Stimulated activated CD8-positive, alpha-beta memory T cell treated with anti-CD3 and anti-CD28 coated beads, Interleukin-12 subunit alpha, Interleukin-12 subunit beta, amount 100 ng/mL, for 1 hour (primary cell): ENCODE results near the gene KCNK15.

Experiments
- DNase-seq: peaks from one replicate; pipeline ENCODE4 v3.0.0-alpha.2; 2020; ENCODE audit warnings: low read depth

KCNK15 gene

DNA sequence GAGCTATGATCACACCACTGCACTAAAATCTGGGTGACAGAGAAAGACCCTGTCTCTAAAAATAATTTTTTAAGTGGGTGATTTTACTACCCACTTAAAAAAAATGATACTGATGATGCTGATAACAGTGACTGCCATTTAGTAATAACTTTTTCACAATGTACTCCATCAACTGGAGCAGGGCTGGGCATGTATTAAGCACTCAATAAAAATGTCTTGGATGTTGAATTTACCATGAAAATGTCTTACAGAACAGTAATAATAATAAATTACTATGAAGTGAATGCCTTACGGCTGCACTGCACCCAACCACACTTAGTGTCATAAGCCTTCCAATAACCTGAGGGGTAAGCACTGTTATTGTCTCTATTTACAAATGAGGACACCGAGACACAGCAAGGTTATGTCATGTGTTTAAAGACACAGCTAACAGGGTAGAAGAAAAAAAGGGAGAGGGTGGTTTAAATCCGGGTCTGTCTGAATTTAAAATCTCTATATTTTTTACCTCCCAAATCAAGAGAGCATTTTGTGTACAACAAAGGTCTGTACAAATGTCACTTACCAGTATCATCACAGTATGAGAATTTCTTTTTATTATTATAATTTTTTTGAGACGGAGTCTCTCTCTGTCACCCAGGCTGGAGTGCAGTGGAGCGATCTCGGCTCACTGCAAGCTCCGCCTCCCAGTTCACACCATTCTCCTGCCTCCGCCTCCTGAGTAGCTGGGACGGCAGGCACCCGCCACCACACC lies 43.2 kb downstream of the KCNK15 start:
- no peak for DNase-seq

DNA sequence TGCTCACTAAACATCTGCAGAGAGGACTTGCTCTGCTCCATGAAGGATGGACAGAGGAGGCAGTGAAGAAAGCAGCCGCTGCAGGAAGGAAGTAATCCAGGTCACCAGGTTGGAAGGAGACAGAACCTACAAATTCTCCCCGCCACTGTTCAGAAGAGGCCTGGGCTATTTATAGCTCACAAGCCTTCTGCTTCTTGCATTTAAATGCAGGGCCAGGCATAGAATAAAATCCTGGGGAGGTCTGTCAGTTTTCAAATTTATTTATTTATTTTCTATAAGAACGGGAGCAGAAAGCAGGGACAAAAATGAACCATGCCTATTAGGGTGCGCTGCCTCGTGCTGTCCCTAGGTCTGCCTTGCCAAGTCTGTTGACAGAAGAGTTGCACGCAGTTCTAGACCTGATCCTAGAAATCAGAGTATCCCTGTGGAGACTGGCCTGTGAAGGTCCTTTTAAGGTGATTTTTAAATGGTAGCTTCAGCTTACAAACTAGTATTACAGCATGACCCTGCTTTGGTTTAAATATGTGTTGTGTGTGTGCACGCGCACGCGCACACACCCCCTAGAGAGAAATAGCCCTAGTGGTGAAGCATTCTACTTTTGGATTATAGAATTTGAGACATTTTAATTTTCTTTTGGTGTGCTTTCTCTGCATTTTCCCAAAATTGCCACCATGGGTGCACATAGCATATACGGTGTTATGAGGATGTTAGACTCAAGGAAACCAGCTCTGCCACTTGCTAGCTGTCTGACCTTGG lies 45.2 kb downstream of the KCNK15 start:
- no peak for DNase-seq

DNA sequence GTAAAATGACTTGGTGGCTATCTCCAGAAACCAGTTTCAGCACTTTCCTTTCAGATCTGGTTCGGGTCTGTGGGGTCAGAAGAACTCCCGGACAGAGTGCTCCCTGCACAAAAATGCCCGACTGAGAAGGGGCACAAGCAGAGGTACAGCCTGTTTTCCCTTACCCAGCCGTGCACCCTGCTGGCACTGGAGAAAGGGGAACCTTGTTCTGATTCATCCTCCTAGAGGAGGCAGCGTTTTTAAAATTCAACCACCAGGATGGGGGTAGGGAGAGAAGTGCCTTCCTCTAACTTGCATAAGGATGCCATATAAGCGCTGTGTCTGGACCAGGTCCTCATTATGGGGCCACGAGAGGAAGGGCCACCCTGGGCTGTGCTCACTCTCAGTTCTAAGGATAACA lies 47.1 kb downstream of the KCNK15 start:
- no peak for DNase-seq

- no peak for DNase-seq
These were observed 50.2 kb downstream of the KCNK15 start for GRCh38 chr20:44795836-44796235.

DNA sequence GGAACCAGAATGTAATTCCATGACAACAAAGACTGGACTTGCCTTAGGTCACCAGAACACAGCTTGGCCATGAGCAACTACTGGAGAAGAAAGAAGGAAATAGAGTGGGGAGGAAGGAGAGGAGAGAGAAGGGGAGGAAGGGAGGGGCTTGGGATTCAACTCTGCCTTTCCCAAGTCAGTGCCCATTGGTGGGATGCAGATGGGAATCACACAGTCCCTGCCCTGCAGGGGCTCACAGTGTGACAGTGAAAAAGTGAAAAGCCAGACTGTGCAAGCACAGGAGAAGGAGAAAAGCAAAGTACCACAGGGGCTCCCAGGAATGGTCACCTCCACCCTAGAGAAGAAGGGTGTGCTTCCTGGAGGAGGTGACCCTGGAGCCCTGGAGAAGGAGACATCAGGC lies 50.6 kb downstream of the KCNK15 start:
- DNase-seq = no peak

- no peak for DNase-seq
These were observed 51.2 kb downstream of the KCNK15 start for GRCh38 chr20:44796758-44797457.

- DNase-seq = no peak
These were observed 54.0 kb downstream of the KCNK15 start for GRCh38 chr20:44799691-44800090.

GRCh38 chr20:44800391-44801046 lies 54.9 kb downstream of the KCNK15 start:
- no peak for DNase-seq
